H9 (cell line): Measurements from ENCODE around the gene TBC1D2. TPM values are rescaled to one million over a fixed set of nuclear protein-coding genes. Genes with fewer than 3 reads are reported as not detected.

ENCODE experiments used
- DNase-seq: peaks from one replicate; pipeline ENCODE4 v3.0.0-alpha.2; 2017
- H2AFZ ChIP-seq: one replicate; pipeline ENCODE4 v1.6.1; 2013; ENCODE audit warnings: mild to moderate bottlenecking, low read length, control low read depth, moderate library complexity
- H2AK5ac ChIP-seq: 2 replicates; pipeline ENCODE4 v1.6.1; 2013; ENCODE audit warnings: low read length, control low read depth, mixed read lengths; ENCODE audit not compliant: insufficient read length
- H2BK120ac ChIP-seq: one replicate; pipeline ENCODE4 v1.6.1; 2013; ENCODE audit warnings: low read depth, mild to moderate bottlenecking, low read length, control low read depth, inconsistent platforms; ENCODE audit not compliant: poor library complexity, severe bottlenecking
- H2BK12ac ChIP-seq: 2 replicates; pipeline ENCODE4 v1.6.1; 2013; ENCODE audit warnings: low read length, control low read depth, mixed read lengths, low read depth; ENCODE audit not compliant: insufficient read length
- H2BK15ac ChIP-seq: 2 replicates; pipeline ENCODE4 v1.6.1; 2013; ENCODE audit warnings: low read depth, low read length, control low read depth
- H2BK20ac ChIP-seq: one replicate; pipeline ENCODE4 v1.6.1; 2013; ENCODE audit warnings: low read depth, mild to moderate bottlenecking, low read length, control low read depth, inconsistent platforms; ENCODE audit not compliant: poor library complexity, severe bottlenecking
- H2BK5ac ChIP-seq: 2 replicates; pipeline ENCODE4 v1.6.1; 2013; ENCODE audit warnings: low read length, control low read depth, mixed read lengths; ENCODE audit not compliant: insufficient read length
- H3K14ac ChIP-seq: 2 replicates; pipeline ENCODE4 v1.6.1; 2013; ENCODE audit warnings: low read length, control low read depth; ENCODE audit not compliant: insufficient read depth
- H3K18ac ChIP-seq: 2 replicates; pipeline ENCODE4 v1.6.1; 2013; ENCODE audit warnings: low read depth, mild to moderate bottlenecking, mixed read lengths, low read length, control low read depth; ENCODE audit not compliant: insufficient read length
- H3K23ac ChIP-seq: 2 replicates; pipeline ENCODE4 v1.6.1; 2013; ENCODE audit warnings: low read length, control low read depth, mixed read lengths, low read depth; ENCODE audit not compliant: insufficient read length
- H3K23me2 ChIP-seq: 2 replicates; pipeline ENCODE4 v1.6.1; 2013; ENCODE audit warnings: low read depth, mild to moderate bottlenecking, mixed read lengths, low read length, control low read depth; ENCODE audit not compliant: insufficient read length, poor library complexity, severe bottlenecking
- H3K27ac ChIP-seq: 2 replicates; pipeline ENCODE4 v1.5.1; 2013; ENCODE audit warnings: low read length, control low read depth, mixed read lengths, low read depth; ENCODE audit not compliant: insufficient read length
- H3K27me3 ChIP-seq: 2 replicates; pipeline ENCODE4 v1.6.1; 2013; ENCODE audit warnings: low read length, control low read depth, inconsistent platforms; ENCODE audit not compliant: insufficient read depth
- H3K4ac ChIP-seq: 2 replicates; pipeline ENCODE4 v1.6.1; 2013; ENCODE audit warnings: low read depth, mild to moderate bottlenecking, control low read depth, inconsistent platforms, low read length, moderate library complexity
- H3K4me1 ChIP-seq: 2 replicates; pipeline ENCODE4 v1.6.1; 2013; ENCODE audit warnings: low read length, control low read depth, inconsistent platforms; ENCODE audit not compliant: insufficient read depth
- H3K4me2 ChIP-seq: 2 replicates; pipeline ENCODE4 v1.6.1; 2013; ENCODE audit warnings: low read length, control low read depth, mixed read lengths; ENCODE audit not compliant: insufficient read length, insufficient read depth
- H3K56ac ChIP-seq: 2 replicates; pipeline ENCODE4 v1.6.1; 2013; ENCODE audit warnings: low read depth, mild to moderate bottlenecking, mixed read lengths, low read length, control low read depth; ENCODE audit not compliant: insufficient read length
- H3K79me1 ChIP-seq: 2 replicates; pipeline ENCODE4 v1.6.1; 2013; ENCODE audit warnings: low read depth, mild to moderate bottlenecking, moderate library complexity, low read length, control low read depth, inconsistent platforms; ENCODE audit not compliant: insufficient read depth, poor library complexity, severe bottlenecking
- H3K79me2 ChIP-seq: 2 replicates; pipeline ENCODE4 v1.6.1; 2013; ENCODE audit warnings: low read length, control low read depth, inconsistent platforms; ENCODE audit not compliant: insufficient read depth
- H3K9ac ChIP-seq: 2 replicates; pipeline ENCODE4 v1.6.1; 2013; ENCODE audit warnings: low read length, control low read depth, mixed read lengths; ENCODE audit not compliant: insufficient read length; ENCODE audit errors: extremely low read depth
- H3K9me3 ChIP-seq: one replicate; pipeline ENCODE4 v1.6.1; 2013; ENCODE audit warnings: low read depth, low read length, inconsistent platforms; ENCODE audit not compliant: control insufficient read depth
- H3T11ph ChIP-seq: one replicate; pipeline ENCODE4 v1.6.1; 2013; ENCODE audit warnings: mild to moderate bottlenecking, low read length, control low read depth, inconsistent platforms
- H4K20me1 ChIP-seq: one replicate; pipeline ENCODE4 v1.6.1; 2013; ENCODE audit not compliant: control insufficient read depth, insufficient read length, insufficient read depth
- H4K5ac ChIP-seq: 2 replicates; pipeline ENCODE4 v1.6.1; 2013; ENCODE audit warnings: low read depth, mild to moderate bottlenecking, mixed read lengths, low read length, control low read depth; ENCODE audit not compliant: insufficient read length
- H4K8ac ChIP-seq: replicated peaks from 2 replicates; pipeline ENCODE4 v1.6.1; 2013; ENCODE audit warnings: low read length, control low read depth, mixed read lengths, low read depth; ENCODE audit not compliant: insufficient read length
- H4K91ac ChIP-seq: 2 replicates; pipeline ENCODE4 v1.6.1; 2013; ENCODE audit warnings: low read depth, mild to moderate bottlenecking, moderate library complexity, mixed read lengths, low read length, control low read depth; ENCODE audit not compliant: insufficient read length
- H3K27ac Mint-ChIP-seq, 3 experiments: 2 replicates in 2 of 3; 3 replicates in 1 of 3; pipeline ENCODE4 v1.8.0; 2020 to 2021; ENCODE audit warnings: mixed read lengths in 3 of 3, mild to moderate bottlenecking in 1 of 3, moderate library complexity in 1 of 3
- H3K27me3 Mint-ChIP-seq: 2 replicates; pipeline ENCODE4 v1.8.0; 2021; ENCODE audit warnings: low read depth, mild to moderate bottlenecking, moderate library complexity, mixed read lengths
- H3K36me3 Mint-ChIP-seq, 3 experiments: 2 replicates in 2 of 3; 3 replicates in 1 of 3; pipeline ENCODE4 v1.8.0; 2020 to 2021; ENCODE audit warnings: low read depth in 3 of 3, mixed read lengths in 3 of 3; ENCODE audit not compliant: insufficient read depth in 1 of 3
- H3K4me1 Mint-ChIP-seq, 2 experiments: 2 replicates each; pipeline ENCODE4 v1.8.0; 2020; ENCODE audit warnings: mixed read lengths in 2 of 2
- H3K4me3 Mint-ChIP-seq, 2 experiments: 2 replicates in 1 of 2; 3 replicates in 1 of 2; pipeline ENCODE4 v1.8.0; 2020 to 2021; ENCODE audit warnings: mild to moderate bottlenecking in 2 of 2, mixed read lengths in 2 of 2, moderate library complexity in 1 of 2
- H3K9me3 Mint-ChIP-seq, 2 experiments: 2 replicates in 1 of 2; 3 replicates in 1 of 2; pipeline ENCODE4 v1.8.0; 2020; ENCODE audit warnings: mild to moderate bottlenecking in 2 of 2, mixed read lengths in 2 of 2, moderate library complexity in 1 of 2
- CTCF ChIP-seq: fragments of 200-600 bp; sonication (generic); conservative IDR thresholded peaks from 3 replicates; pipeline ENCODE4 v1.8.0; 2021; ENCODE audit warnings: antibody characterized with exemption, mild to moderate bottlenecking
- WGBS: extraction: QIAGEN DNeasy Blood & Tissue Kit; methylation state at CpG from one replicate; pipeline ENCODE4 v1.1.7; 2013; ENCODE audit warnings: missing lambda C conversion rate, low lambda C conversion rate, mixed read lengths; ENCODE audit not compliant: insufficient read length; ENCODE audit errors: extremely low coverage; 5-methylcytosine and 5-hydroxymethylcytosine counted together
- total RNA-seq: library from RNA; stranded (reverse); gene quantifications from 2 replicates; pipeline ENCODE4 v1.2.1, GENCODE V29; 2021

TBC1D2 gene
- total RNA-seq, 1 experiment from 2014 or later, result 2.9 TPM

GRCh38 chr9:98185611-98186171, 69.8 kb downstream of the TBC1D2 start:
- no peak for DNase-seq
- H3K27me3 Mint-ChIP-seq, result peaks cover 2% of the 10 kb centered on the region; the same call in 1 of the 2 replicates

More at GRCh38 chr9:98185611-98186171, 69.8 kb downstream of the TBC1D2 start:
- Histone ChIP-seq H2BK15ac (no peak overlapping the region), H2BK120ac (no peak overlapping the region), H3K79me1 (no peaks in the 10 kb centered on the region), H3K9ac (no peak overlapping the region), H2BK5ac (no peak overlapping the region), H3K18ac (no peak overlapping the region), H3T11ph (no peak overlapping the region), H3K4me1 (no peaks in the 10 kb centered on the region; the same call in 1 of the 2 replicates), H4K91ac (no peak overlapping the region), H3K9me3 (no peaks in the 10 kb centered on the region), H3K56ac (no peak overlapping the region), H4K5ac (no peak overlapping the region), H3K79me2 (peaks cover 4% of the 10 kb centered on the region; the same call in 1 of the 2 replicates), H3K27me3 (no peaks in the 10 kb centered on the region), H3K27ac (no peak overlapping the region), H2BK12ac (no peak overlapping the region), H2AFZ (no peak overlapping the region), H3K23ac (no peak overlapping the region), H2BK20ac (no peak overlapping the region), H3K14ac (no peak overlapping the region), H3K23me2 (no peaks in the 10 kb centered on the region), H3K4me2 (no peak overlapping the region), H4K8ac (no peak overlapping the region), H3K4ac (no peak overlapping the region), H4K20me1 (no peaks in the 10 kb centered on the region), H2AK5ac (no peak overlapping the region)
- WGBS, result no CpG with 5 or more reads among the region's 6 CpGs
- no peaks in the 10 kb centered on the region for H3K36me3 Mint-ChIP-seq
- H3K4me3 Mint-ChIP-seq, result no peak overlapping the region
- no peak for TF ChIP-seq CTCF
- H3K27ac Mint-ChIP-seq, result no peak overlapping the region
- no peaks in the 10 kb centered on the region for H3K9me3 Mint-ChIP-seq
- peaks cover 24 to 27% of the 10 kb centered on the region in 2 experiments for H3K4me1 Mint-ChIP-seq
